Lung (tissue), 13 donors: ENCODE data around the gene REEP1. TPM values are rescaled to one million over a fixed set of nuclear protein-coding genes. Genes with fewer than 3 reads are reported as not detected.

Experiments
- ATAC-seq: fragments of 200-7000 bp; cut with Tn5 transposase; one replicate; pipeline ENCODE4 v1.9.1; 2020; ENCODE audit warnings: moderate number of reproducible peaks; ENCODE audit not compliant: insufficient read depth, low FRiP score
- DNase-seq, 3 donors: peaks; one replicate each; pipeline ENCODE4 v3.0.0-alpha.2; 2013 to 2017
- H3K27ac ChIP-seq, 2 donors: one replicate each; pipeline ENCODE4 v1.5.1; 2013; ENCODE audit warnings: mild to moderate bottlenecking in 2 of 2, moderate library complexity in 2 of 2, control low read depth in 1 of 2, inconsistent platforms in 1 of 2, low read depth in 1 of 2, low read length in 1 of 2
- H3K27me3 ChIP-seq, 3 donors: one replicate each; pipeline ENCODE4 v1.5.1; 2013; ENCODE audit warnings: low read length in 2 of 3; ENCODE audit not compliant: control insufficient read depth in 3 of 3, insufficient read depth in 3 of 3
- H3K36me3 ChIP-seq, 4 donors: one replicate each; pipeline ENCODE4 v1.5.1; 2013; ENCODE audit warnings: low read length in 4 of 4, mild to moderate bottlenecking in 1 of 4, moderate library complexity in 1 of 4; ENCODE audit not compliant: control insufficient read depth in 4 of 4, insufficient read depth in 4 of 4
- H3K4me1 ChIP-seq, 5 donors: one replicate each; pipeline ENCODE4 v1.5.1; 2013; ENCODE audit warnings: low read length in 5 of 5, mild to moderate bottlenecking in 2 of 5, moderate library complexity in 1 of 5; ENCODE audit not compliant: control insufficient read depth in 5 of 5, insufficient read depth in 5 of 5
- H3K4me3 ChIP-seq: one replicate; pipeline ENCODE4 v1.5.1; 2013; ENCODE audit warnings: mild to moderate bottlenecking, control low read depth, moderate library complexity
- H3K9ac ChIP-seq, 2 donors: one replicate each; pipeline ENCODE4 v1.5.1; 2013; ENCODE audit warnings: low read length in 2 of 2, control low read depth in 1 of 2; ENCODE audit not compliant: insufficient read depth in 1 of 2
- H3K9me3 ChIP-seq, 4 donors: one replicate each; pipeline ENCODE4 v1.5.1; 2013; ENCODE audit warnings: low read length in 3 of 4, mild to moderate bottlenecking in 1 of 4, moderate library complexity in 1 of 4; ENCODE audit not compliant: control insufficient read depth in 4 of 4, insufficient read depth in 3 of 4
- CTCF ChIP-seq: IDR thresholded peaks from 2 replicates; pipeline ENCODE4 v1.5.1; 2012; ENCODE audit warnings: mild to moderate bottlenecking; ENCODE audit errors: control extremely low read depth, extremely low read depth
- WGBS, 2 donors: extraction: QIAGEN DNeasy Blood & Tissue Kit; methylation state at CpG; one replicate each; pipeline ENCODE4 v1.1.7; 2013; 5-methylcytosine and 5-hydroxymethylcytosine counted together
- polyA plus RNA-seq, 2 donors: library from polyadenylated mRNA; stranded (reverse); fragments of 200-250 nt; gene quantifications; one replicate each; pipeline ENCODE4 v1.2.1, GENCODE V29; 2013
- small RNA-seq: library from RNA; depleted of rRNA; stranded (forward); fragments of <200 nt; gene quantifications from one replicate; pipeline ENCODE3, GENCODE V24; 2014; ENCODE audit warnings: low replicate concordance
- total RNA-seq, 2 donors: library from RNA; depleted of rRNA in 1 of 2; stranded (reverse); fragments of >200 nt in 1 of 2; gene quantifications; one replicate each; pipeline ENCODE4 v1.2.1, GENCODE V29; 2014 to 2021
- donor health status: control.
- donor health status: control.
- donor health status: Bipolar disorder and iron deficiency.
- donor health status: healthy.
- donor health status: DM: yes; HTN: yes; CAD: no.

Gene REEP1
- total and polyA plus RNA-seq, 4 donors: 2.4 to 19.7 (median 5.4) TPM

DNA sequence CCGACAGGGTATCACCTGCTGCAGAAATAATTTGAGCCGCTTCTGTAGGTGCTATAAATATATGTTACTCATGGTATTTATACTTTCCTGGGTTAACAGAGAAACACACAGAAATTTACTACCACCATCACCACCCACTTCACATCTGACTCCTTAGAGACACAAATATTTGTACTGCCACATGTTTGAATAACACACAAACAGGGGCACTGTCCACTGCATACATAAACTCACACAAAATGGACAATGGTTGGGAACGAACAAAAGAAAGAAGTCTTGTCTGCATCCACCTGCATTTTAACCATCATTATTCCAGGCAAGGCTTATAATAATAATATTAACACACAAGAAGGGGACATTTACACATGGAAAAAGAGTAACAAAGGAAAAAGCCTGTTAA lies 166.1 kb downstream of the REEP1 start:
- no peak for ATAC-seq
- H3K4me1 ChIP-seq: peaks cover 0 to 7% (median 0%) of the 10 kb centered on the region in 5 donors
- peaks cover 10 to 28% (median 18%) of the 10 kb centered on the region in 4 donors for H3K36me3 ChIP-seq
- DNase-seq: no peak
- no peak overlapping the region for H3K27ac ChIP-seq
- TF ChIP-seq CTCF: no peak
- H3K9me3 ChIP-seq: no peaks in the 10 kb centered on the region
- H3K27me3 ChIP-seq: no peaks in the 10 kb centered on the region
- 92 to 93% methylated on average over 3 of the region's 3 CpGs for WGBS, 2 donors
- no peak overlapping the region for H3K4me3 ChIP-seq
- no peak overlapping the region for H3K9ac ChIP-seq

DNA sequence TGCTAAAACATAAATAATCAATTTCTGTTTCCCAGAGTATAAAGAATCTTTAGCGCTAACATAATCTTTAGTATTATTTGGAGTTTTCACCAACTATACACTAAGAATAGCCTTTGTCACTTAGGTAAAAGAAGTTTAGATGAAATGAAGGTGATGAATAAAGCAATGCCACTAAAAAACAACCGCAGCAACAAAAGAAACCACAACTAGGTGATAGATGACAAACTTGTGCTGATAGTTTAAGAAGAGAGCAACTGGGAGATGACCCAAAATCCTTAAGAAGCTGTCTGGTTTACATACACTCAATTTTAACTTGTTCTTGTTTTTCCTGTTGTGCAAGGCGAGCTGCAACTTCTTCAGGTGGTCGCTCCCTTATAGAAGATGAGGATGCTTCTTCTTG lies 167.0 kb downstream of the REEP1 start:
- no peaks in the 10 kb centered on the region for H3K9me3 ChIP-seq
- DNase-seq (no peak), ATAC-seq (no peak)
- peaks cover 11 to 33% (median 16%) of the 10 kb centered on the region in 4 donors for H3K36me3 ChIP-seq
- 87 to 91% methylated on average over 4 of the region's 4 CpGs for WGBS, 2 donors
- H3K4me3 ChIP-seq: no peak overlapping the region
- no peak overlapping the region for H3K27ac ChIP-seq
- H3K4me1 ChIP-seq: no peaks in the 10 kb centered on the region
- TF ChIP-seq CTCF: no peak
- no peaks in the 10 kb centered on the region for H3K27me3 ChIP-seq
- H3K9ac ChIP-seq: no peak overlapping the region

Small RNA genes within 50 kb of the gene (small RNA-seq; reads per million reads assigned to genes)
- gene MIR4779: not detected
- gene RF00096: not detected
- gene RF00413: not detected

Other genes with a start within 250 kb of the REEP1 start
- 10 to 100 TPM; 12.8 to 39.1 TPM for gene POLR1A, start 231.7 kb downstream of the REEP1 start, total RNA-seq
- 1 to 10 TPM; 5.5 to 6.6 TPM for gene POLR1A, start 231.7 kb downstream of the REEP1 start, polyA plus RNA-seq
- 100 to 1,000 TPM in 1 of 2 donors, 10 to 100 TPM in 1; 62.3 to 172 TPM for gene PTCD3, start 231.4 kb downstream of the REEP1 start, total RNA-seq
- gene PTCD3, start 231.4 kb downstream of the REEP1 start, polyA plus RNA-seq: 10 to 100 TPM; 22.7 to 26.2 TPM
- 10 to 100 TPM; 51.2 to 63.4 TPM for gene IMMT, start 142.2 kb downstream of the REEP1 start, total RNA-seq
- 10 to 100 TPM; 22.8 to 45.2 TPM for gene IMMT, start 142.2 kb downstream of the REEP1 start, polyA plus RNA-seq
- 10 to 100 TPM; 19.8 to 21.2 TPM for gene MRPL35, start 138.2 kb downstream of the REEP1 start, total RNA-seq
- gene MRPL35, start 138.2 kb downstream of the REEP1 start, polyA plus RNA-seq: 10 to 100 TPM; 27.1 to 28.1 TPM
- gene KDM3A, start 103.7 kb upstream of the REEP1 start, total RNA-seq: 100 to 1,000 TPM in 1 of 2 donors, 10 to 100 TPM in 1; 37.2 to 130 TPM
- 10 to 100 TPM; 17.5 to 18.5 TPM for gene KDM3A, start 103.7 kb upstream of the REEP1 start, polyA plus RNA-seq
- gene CHMP3, start 225.8 kb upstream of the REEP1 start, total RNA-seq: 100 to 1,000 TPM in 1 of 2 donors, 10 to 100 TPM in 1; 72.8 to 126 TPM
- 100 to 1,000 TPM in 1 of 2 donors, 10 to 100 TPM in 1; 49.4 to 127 TPM for gene CHMP3, start 225.8 kb upstream of the REEP1 start, polyA plus RNA-seq